GM12872 (cell line): ENCODE data around the gene PRCD.

Source experiments
- TF ChIP-seq, protein P1 (sequence below): IDR thresholded peaks from 3 replicates; pipeline ENCODE4 v1.5.1; 2011; ENCODE audit warnings: low read depth, mild to moderate bottlenecking, low read length, moderate library complexity; ENCODE audit not compliant: insufficient read depth

Gene PRCD

DNA sequence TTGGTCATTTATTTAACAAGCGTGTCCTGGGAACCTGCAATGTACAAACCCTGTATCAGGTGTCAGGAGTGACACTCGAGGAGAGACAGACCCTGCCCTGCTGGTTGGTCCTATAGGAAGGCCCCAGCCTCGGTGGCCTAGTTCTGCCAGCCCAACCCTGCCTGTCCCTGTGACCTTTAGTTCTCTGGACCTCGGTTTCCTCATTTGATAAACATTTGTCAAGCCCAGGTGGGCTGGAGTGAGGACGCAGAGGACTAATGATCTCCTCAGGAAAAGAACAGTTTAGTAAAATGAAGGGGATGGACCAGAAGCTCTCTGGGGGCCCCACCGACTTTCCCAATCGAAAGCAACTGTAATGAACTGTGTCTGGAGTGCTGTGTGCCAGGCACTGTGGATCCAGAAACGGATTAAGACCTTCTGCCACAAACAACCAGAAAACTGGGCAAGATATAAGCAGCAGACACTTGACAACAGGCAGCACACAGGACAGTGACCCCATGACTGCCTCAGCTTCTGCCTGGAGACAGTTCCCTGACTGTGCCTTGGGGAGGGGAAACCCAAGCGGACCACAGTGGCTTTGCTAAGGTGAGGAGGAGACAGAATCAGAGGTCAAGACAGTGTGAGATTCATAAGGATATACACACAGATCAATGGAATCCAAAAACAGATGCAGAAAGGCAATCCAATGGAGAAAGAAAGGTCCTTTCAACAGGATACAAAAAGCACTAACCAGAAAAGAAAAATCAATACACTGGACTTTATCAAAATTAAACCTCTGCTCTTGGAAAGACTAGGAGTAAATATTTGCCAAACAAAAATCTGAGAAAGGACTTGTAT is 8.8 kb downstream of the PRCD start:
- TF ChIP-seq, protein P1, sequence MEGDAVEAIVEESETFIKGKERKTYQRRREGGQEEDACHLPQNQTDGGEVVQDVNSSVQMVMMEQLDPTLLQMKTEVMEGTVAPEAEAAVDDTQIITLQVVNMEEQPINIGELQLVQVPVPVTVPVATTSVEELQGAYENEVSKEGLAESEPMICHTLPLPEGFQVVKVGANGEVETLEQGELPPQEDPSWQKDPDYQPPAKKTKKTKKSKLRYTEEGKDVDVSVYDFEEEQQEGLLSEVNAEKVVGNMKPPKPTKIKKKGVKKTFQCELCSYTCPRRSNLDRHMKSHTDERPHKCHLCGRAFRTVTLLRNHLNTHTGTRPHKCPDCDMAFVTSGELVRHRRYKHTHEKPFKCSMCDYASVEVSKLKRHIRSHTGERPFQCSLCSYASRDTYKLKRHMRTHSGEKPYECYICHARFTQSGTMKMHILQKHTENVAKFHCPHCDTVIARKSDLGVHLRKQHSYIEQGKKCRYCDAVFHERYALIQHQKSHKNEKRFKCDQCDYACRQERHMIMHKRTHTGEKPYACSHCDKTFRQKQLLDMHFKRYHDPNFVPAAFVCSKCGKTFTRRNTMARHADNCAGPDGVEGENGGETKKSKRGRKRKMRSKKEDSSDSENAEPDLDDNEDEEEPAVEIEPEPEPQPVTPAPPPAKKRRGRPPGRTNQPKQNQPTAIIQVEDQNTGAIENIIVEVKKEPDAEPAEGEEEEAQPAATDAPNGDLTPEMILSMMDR, result no peak

DNA sequence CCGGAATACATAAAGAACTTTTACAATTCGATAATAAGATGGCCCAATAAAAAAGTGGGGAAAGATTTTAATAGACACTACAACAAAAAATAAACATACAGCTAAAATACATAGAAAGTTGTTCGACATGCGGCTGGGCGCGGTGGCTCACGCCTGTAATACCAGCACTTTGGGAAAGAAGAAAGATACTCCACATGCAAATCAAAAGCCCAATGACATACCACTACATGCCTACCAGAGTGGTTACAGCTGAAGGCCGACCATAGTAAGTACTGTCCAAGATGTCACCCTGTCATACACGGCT is 9.3 kb downstream of the PRCD start:
- TF ChIP-seq, protein P1, result no peak

DNA sequence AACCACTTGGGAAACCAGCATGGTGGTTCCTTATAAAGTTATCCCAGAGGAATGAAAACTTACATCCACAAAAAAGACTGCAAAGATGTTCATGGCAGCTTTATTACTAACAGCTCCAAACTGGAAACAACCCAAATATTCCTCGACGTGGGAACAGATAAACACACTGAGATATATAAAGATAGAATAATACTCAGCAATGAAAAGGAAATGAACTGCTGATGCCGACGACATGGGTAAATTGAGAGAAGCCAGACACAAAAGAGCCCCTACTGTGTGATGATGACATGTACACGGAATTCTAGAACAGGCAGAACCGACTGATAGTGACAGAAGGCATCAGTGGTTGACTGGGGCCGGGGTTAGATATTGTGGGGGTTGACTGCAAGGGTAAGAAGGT is 9.7 kb downstream of the PRCD start:
- TF ChIP-seq, protein P1, result no peak

GRCh38 chr17:76550712-76551615 is 11.1 kb downstream of the PRCD start:
- TF ChIP-seq, protein P1, result no peak

DNA sequence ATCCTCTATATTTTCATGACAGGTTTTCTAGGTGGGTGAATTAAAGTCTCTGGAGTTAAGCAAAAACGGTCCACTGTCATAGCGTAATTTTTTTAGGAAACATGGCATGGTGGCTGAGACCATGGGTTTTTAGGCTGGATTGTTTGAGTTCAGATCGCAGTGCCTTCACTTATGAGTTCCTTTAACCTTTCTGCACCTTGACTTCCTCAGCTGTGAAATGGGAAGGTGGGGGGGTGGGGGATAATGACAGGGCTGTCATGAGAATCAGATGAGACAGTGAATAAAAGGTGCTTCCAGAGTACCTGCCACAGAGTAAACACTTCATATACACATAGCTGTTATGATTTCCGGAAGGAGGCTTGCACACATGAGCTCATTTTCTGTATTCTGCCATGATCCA is 11.8 kb downstream of the PRCD start:
- TF ChIP-seq, protein P1, result no peak

DNA sequence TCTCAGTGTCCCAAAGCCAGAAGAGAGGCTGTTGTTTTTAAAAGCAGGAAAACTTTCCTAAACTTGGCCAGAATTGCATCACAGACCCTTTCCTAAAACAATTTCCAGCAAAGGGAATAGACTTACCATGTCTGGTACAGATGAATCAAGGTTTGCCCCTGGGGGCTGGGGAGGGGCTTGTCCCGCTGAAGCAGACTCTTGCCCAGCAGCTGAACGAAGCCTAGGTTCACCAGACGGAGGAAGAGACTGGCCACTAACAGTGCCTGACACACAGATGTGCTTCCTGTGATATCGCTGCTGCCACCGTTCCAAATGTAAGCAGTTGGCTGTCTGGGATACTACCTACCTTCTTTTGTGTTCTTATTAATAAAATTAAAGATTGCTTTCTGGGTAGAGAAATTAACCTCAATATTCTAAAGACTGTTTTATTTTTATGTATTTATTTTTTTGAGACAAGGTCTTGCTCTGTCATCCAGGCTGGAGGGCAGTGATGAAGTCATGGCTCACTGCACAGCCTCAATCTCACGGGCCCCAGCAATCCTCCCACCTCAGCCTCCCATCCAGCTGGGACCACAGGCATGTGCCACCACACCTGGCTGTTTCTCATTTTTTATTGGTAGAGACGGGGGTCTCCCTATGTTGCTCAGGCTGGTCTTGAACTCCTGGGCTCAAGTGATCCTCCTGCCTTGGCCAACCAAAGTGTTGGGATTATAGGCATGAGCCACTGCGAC is 13.5 kb downstream of the PRCD start:
- TF ChIP-seq, protein P1, result no peak

GRCh38 chr17:76554131-76554530 is 14.3 kb downstream of the PRCD start:
- TF ChIP-seq, protein P1, result no peak
